ENCODE measurements around the gene CYSLTR2. TPM values are rescaled to one million over a fixed set of nuclear protein-coding genes. Genes with fewer than 3 reads are reported as not detected.

CYSLTR2 gene
- total and polyA plus RNA-seq, 9 of the 15 experiments (the other 6 are each of a cell fraction or from before 2014, with no cell fraction given) = not detected

DNA sequence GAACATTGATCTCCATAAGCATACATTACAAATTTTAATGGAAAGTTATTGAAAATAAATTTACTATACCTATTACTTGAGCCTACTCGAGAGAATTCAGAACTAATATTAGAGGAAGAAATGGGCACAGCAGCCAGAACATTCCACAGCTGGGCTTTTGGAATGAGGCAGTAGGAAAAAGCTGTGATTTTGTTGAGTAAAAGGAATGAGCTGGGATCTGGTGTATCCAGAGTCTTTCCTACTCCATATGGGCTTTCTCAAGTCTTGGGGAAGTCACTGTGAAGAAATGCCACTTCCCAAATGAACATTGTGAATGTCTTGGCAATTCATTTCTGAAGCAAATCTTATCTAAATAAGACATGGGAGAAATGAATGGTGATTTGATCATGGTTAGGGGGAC is 93.1 kb downstream of the CYSLTR2 start (continued):
- TF ChIP-seq IRF9 (tag; IDR thresholded peaks at IDR 0.05) = no peak
- TF ChIP-seq SLC30A9 (CRISPR knock-in tag; IDR thresholded peaks at IDR 0.05) = no peak
- no peak for TF ChIP-seq ZBTB1 (CRISPR knock-in tag; IDR thresholded peaks at IDR 0.05; ENCODE audit: borderline replicate concordance, low read depth)

- H4K20me1 ChIP-seq (replicated peaks; ENCODE audit: control insufficient read depth, insufficient read depth, low read length) = no peaks in the 10 kb centered on the region
- DNase-seq (ENCODE audit: extremely low read depth in 1 of 4, low spot score in 3 of 4) (no peak), FAIRE-seq (no peak), ATAC-seq (no peak)
- H3K27me3 ChIP-seq (ENCODE audit: control insufficient read depth in 2 of 2, insufficient read depth in 2 of 2, low read length in 2 of 2) = no peaks in the 10 kb centered on the region
- no peak overlapping the region for H2AFZ ChIP-seq (ENCODE audit: low read depth, low read length)
- H3K36me3 ChIP-seq (ENCODE audit: control insufficient read depth, insufficient read depth, low read length) = no peaks in the 10 kb centered on the region
- H3K4me1 ChIP-seq (replicated peaks in 1 of 2; ENCODE audit: control insufficient read depth in 2 of 2, insufficient read depth in 2 of 2, low read length in 2 of 2) = no peaks in the 10 kb centered on the region; a peak in 1 of 5 replicates
- no peaks in the 10 kb centered on the region for H3K9me3 ChIP-seq (replicated peaks; ENCODE audit: control insufficient read depth, insufficient read depth, low read depth, low read length)
- no TSS peak for BruUV-seq (replicated peaks)
- no peak overlapping the region for H3K4me2 ChIP-seq (ENCODE audit: insufficient read depth, low read length)
- H3K9ac ChIP-seq (ENCODE audit: insufficient read depth in 1 of 2, low read depth in 2 of 2, low read length in 2 of 2) = no peak overlapping the region
- H3K9me1 ChIP-seq (ENCODE audit: control insufficient read depth, insufficient read depth, low read length) = no peaks in the 10 kb centered on the region
- no peak overlapping the region for H3K4me3 ChIP-seq
- intact Hi-C loops (cut with micrococcal nuclease) (no loop called here), in situ Hi-C loops (cut with MboI) (no loop called here)
- H3K27ac ChIP-seq (ENCODE audit: extremely low read depth, low read depth, low read length) = no peak overlapping the region
- ChIA-PET POLR2A (interaction anchor here (0.7 kb wide), 1 partner anchor 511 kb away, joined by 4 read pairs; no protein-coding TSS in a partner anchor), CTCF (ENCODE audit: low intra/inter-chr PET ratio) (interaction anchor here (0.8 kb wide), 1 partner anchor 20 kb away, joined by 3 read pairs; no protein-coding TSS in a partner anchor)
- 0% methylated on average over 2 of the region's 2 CpGs for WGBS (ENCODE audit: insufficient coverage, low coverage, missing lambda C conversion rate)
- no peaks in the 10 kb centered on the region for H3K79me2 ChIP-seq (ENCODE audit: control insufficient read depth, insufficient read depth, low read length)
- no peak for TF ChIP-seq NONO (IDR thresholded peaks at IDR 0.05; ENCODE audit: low read depth in 2 of 2, low read length in 1 of 2)
- TF ChIP-seq TCF7 (IDR thresholded peaks at IDR 0.05; ENCODE audit: borderline replicate concordance) = no peak
- no peak for TF ChIP-seq MAFK (IDR thresholded peaks at IDR 0.05; ENCODE audit: low read length)
- TF ChIP-seq, protein P1, sequence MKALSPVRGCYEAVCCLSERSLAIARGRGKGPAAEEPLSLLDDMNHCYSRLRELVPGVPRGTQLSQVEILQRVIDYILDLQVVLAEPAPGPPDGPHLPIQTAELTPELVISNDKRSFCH (CRISPR knock-in tag; IDR thresholded peaks at IDR 0.05) = no peak
- TF ChIP-seq, protein P1 (tag; IDR thresholded peaks at IDR 0.05) = no peak
- no peak for TF ChIP-seq GTF3C2 (IDR thresholded peaks at IDR 0.05; ENCODE audit: borderline replicate concordance, extremely low read depth, insufficient read length)
- TF ChIP-seq, protein P2, sequence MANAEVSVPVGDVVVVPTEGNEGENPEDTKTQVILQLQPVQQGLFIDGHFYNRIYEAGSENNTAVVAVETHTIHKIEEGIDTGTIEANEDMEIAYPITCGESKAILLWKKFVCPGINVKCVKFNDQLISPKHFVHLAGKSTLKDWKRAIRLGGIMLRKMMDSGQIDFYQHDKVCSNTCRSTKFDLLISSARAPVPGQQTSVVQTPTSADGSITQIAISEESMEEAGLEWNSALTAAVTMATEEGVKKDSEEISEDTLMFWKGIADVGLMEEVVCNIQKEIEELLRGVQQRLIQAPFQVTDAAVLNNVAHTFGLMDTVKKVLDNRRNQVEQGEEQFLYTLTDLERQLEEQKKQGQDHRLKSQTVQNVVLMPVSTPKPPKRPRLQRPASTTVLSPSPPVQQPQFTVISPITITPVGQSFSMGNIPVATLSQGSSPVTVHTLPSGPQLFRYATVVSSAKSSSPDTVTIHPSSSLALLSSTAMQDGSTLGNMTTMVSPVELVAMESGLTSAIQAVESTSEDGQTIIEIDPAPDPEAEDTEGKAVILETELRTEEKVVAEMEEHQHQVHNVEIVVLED (CRISPR knock-in tag; IDR thresholded peaks at IDR 0.05) = no peak
- TF ChIP-seq SMARCE1 (IDR thresholded peaks at IDR 0.05) = no peak
- TF ChIP-seq NEUROD1 (IDR thresholded peaks at IDR 0.05; ENCODE audit: borderline replicate concordance, low read depth, low read length, partially characterized antibody) = no peak
- TF ChIP-seq TEAD2 (tag; IDR thresholded peaks at IDR 0.05) = no peak
Observed at GRCh38 chr13:48748681-48749080, 95.0 kb downstream of the CYSLTR2 start.

Data from K562 (cell line).